Measurements from ENCODE around the gene TLK2.
"Not testable (repeated sequence)": the region's sequence is repeated elsewhere in the genome, so short reads cannot be mapped to it uniquely, and the experiment has no call there.

Gene TLK2

DNA sequence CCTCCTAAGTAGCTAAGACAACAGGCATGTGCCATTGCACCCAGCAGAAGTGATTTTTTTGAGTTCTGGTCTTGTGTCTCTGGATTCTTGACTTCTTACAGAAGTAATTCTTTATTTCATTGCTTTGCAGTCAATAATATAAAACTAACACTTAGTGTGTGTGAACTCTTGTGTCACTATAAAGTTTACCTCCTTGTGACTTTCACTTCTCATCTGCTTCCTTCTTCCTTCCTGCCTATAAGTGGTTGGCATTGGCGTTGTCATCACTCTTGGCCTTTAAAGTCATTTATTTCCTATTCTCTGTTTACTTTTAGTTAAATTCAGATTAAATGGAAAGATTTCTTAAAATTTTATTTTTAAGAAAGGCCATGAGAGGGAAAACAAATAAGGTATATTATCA lies 12.4 kb downstream of the TLK2 start:
- DNase-seq (ENCODE audit: extremely low read depth, insufficient read length); H3K4me3 ChIP-seq (replicated peaks; ENCODE audit: low read depth, low read length); H3K27me3 ChIP-seq (replicated peaks; ENCODE audit: control insufficient read depth, insufficient read depth, low read length); H3K36me3 ChIP-seq (ENCODE audit: control insufficient read depth, insufficient read depth, low read length): not testable (repeated sequence)

DNA sequence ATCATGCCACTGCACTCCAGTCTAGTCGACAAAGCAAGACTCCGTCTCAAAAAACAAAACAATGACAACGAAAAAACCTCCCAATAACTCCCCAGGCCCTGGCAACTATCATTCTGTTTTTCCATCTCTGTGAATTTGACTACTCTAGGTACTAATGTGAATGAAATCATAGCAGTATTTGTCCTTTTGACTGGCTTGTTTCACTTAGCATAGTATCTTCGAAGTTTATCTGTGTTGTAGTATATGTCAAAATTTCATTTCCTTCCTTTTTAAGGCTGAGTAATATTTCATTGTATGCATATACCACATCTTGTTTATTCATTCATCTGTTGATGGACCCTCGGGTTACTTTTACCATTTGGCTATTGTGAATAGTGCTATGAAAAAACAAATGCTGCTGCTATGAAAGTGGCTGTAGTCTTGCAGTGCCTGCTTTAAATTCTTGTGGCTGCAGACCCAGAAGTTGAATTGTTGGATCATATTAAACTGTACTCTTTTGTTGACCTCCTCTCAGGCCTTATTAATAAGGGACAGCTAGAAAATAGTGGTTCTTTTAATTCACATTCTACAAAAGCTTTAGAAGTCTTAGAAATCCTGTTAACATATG lies 14.5 kb downstream of the TLK2 start:
- not testable (repeated sequence) for H3K27me3 ChIP-seq (replicated peaks; ENCODE audit: control insufficient read depth, insufficient read depth, low read length); H3K4me3 ChIP-seq (replicated peaks; ENCODE audit: low read depth, low read length); H3K36me3 ChIP-seq (ENCODE audit: control insufficient read depth, insufficient read depth, low read length); DNase-seq (ENCODE audit: extremely low read depth, insufficient read length)

- H3K36me3 ChIP-seq (ENCODE audit: control insufficient read depth, insufficient read depth, low read length); DNase-seq (ENCODE audit: extremely low read depth, insufficient read length); H3K4me3 ChIP-seq (replicated peaks; ENCODE audit: low read depth, low read length); H3K27me3 ChIP-seq (replicated peaks; ENCODE audit: control insufficient read depth, insufficient read depth, low read length): not testable (repeated sequence)
These were observed 15.4 kb downstream of the TLK2 start for GRCh38 chr17:62494073-62494472.

DNA sequence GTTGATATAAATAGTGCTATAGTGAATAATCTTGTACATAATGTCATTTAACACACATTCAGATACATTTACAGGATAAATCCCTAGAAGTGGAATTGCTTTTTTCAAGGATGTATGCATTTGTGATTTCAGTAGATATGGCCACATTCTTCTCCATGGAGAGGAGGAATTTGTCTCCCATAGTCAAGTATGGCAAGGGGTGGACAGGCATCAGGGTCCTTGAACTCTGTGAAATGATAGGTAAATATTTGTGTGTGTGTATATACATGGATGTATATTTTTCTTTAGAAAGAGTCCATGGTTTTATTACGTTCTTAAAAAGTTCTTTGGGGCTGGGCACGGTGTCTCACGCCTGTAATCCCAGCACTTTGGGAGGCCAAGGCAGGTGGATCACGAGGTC lies 17.7 kb downstream of the TLK2 start:
- not testable (repeated sequence) for H3K36me3 ChIP-seq (ENCODE audit: control insufficient read depth, insufficient read depth, low read length); H3K4me3 ChIP-seq (replicated peaks; ENCODE audit: low read depth, low read length); H3K27me3 ChIP-seq (replicated peaks; ENCODE audit: control insufficient read depth, insufficient read depth, low read length); DNase-seq (ENCODE audit: extremely low read depth, insufficient read length)

DNA sequence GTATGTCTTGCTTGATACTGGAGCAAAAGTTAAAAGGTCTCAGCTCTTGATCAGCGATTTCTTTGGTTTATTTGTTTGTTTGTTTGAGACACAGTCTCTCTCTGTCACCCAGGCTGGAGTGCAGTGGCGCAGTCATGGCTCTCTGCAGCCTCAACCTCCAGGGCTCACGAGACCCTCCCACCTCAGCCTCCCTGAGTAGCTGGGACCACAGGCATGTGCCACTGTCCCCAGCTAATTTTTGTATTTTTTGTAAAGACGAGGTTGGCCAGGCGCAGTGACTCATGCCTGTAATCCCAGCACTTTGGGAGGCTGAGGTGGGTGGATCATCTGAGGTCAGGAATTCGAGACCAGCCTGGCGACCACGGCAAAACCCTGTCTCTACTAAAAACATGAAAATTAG lies 20.2 kb downstream of the TLK2 start:
- H3K36me3 ChIP-seq (ENCODE audit: control insufficient read depth, insufficient read depth, low read length); DNase-seq (ENCODE audit: extremely low read depth, insufficient read length); H3K4me3 ChIP-seq (replicated peaks; ENCODE audit: low read depth, low read length); H3K27me3 ChIP-seq (replicated peaks; ENCODE audit: control insufficient read depth, insufficient read depth, low read length): not testable (repeated sequence)

GRCh38 chr17:62500463-62500862 lies 21.8 kb downstream of the TLK2 start:
- not testable (repeated sequence) for H3K4me3 ChIP-seq (replicated peaks; ENCODE audit: low read depth, low read length); DNase-seq (ENCODE audit: extremely low read depth, insufficient read length); H3K27me3 ChIP-seq (replicated peaks; ENCODE audit: control insufficient read depth, insufficient read depth, low read length); H3K36me3 ChIP-seq (ENCODE audit: control insufficient read depth, insufficient read depth, low read length)

GRCh38 chr17:62504857-62505256 lies 26.2 kb downstream of the TLK2 start:
- H3K36me3 ChIP-seq (ENCODE audit: control insufficient read depth, insufficient read depth, low read length), result not testable (repeated sequence)

DNA sequence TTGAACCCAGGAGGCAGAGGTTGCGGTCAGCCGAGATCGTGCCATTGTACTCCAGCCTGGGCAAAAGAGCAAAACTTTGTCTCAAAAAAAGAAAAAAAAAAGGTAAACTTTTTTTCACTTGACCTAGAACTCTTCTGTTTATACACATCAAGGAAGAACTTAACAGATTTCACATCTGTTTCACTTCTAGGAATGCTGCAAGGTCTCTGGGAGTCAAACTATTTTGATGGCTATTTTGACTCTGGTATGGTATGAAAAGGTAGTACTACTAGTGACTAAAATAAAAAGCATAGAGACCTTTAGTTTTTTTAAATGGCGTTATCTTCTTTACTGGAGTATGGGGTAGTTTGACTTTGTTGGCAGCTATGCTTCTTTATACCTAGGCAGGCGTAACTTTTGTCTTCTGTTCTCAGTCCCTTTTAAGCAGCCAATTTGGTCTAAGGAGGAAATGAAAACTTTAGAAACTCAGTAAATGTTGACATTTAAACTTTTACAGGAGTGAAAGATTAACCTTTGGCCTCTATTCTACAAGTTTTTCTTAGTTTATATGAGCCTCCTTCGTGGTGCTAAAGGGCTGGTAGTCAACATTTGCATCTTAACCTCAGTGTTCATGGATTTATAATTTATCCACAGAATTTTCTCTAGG lies 28.7 kb downstream of the TLK2 start:
- H3K4me3 ChIP-seq (replicated peaks; ENCODE audit: low read depth, low read length); H3K36me3 ChIP-seq (ENCODE audit: control insufficient read depth, insufficient read depth, low read length); DNase-seq (ENCODE audit: extremely low read depth, insufficient read length); H3K27me3 ChIP-seq (replicated peaks; ENCODE audit: control insufficient read depth, insufficient read depth, low read length): not testable (repeated sequence)

More at GRCh38 chr17:62504857-62505256, 26.2 kb downstream of the TLK2 start:
- not testable (repeated sequence) for H3K27me3 ChIP-seq (replicated peaks; ENCODE audit: control insufficient read depth, insufficient read depth, low read length); H3K4me3 ChIP-seq (replicated peaks; ENCODE audit: low read depth, low read length); DNase-seq (ENCODE audit: extremely low read depth, insufficient read length)

GRCh38 chr17:62510247-62510819 lies 31.7 kb downstream of the TLK2 start:
- not testable (repeated sequence) for H3K27me3 ChIP-seq (replicated peaks; ENCODE audit: control insufficient read depth, insufficient read depth, low read length); H3K4me3 ChIP-seq (replicated peaks; ENCODE audit: low read depth, low read length); DNase-seq (ENCODE audit: extremely low read depth, insufficient read length); H3K36me3 ChIP-seq (ENCODE audit: control insufficient read depth, insufficient read depth, low read length)

DNA sequence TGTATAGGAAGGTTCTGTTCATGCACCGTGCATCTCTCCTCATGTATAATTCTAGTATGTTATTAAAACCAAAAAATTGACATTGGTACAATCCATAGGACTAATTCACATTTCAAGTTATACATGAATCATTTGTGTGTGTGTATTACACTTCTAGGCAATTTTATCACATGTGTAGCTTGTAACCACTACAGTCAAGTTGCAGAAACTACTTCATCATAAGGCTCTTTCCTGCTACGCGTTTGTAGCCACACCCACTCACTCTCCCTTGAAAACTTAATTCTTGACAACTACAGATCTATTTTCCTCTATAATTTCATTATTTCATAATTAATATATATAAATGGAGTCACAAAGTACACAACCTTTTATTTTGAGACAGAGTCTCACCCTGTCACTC lies 32.4 kb downstream of the TLK2 start:
- not testable (repeated sequence) for H3K4me3 ChIP-seq (replicated peaks; ENCODE audit: low read depth, low read length); H3K36me3 ChIP-seq (ENCODE audit: control insufficient read depth, insufficient read depth, low read length); H3K27me3 ChIP-seq (replicated peaks; ENCODE audit: control insufficient read depth, insufficient read depth, low read length); DNase-seq (ENCODE audit: extremely low read depth, insufficient read length)

- H3K27me3 ChIP-seq (replicated peaks; ENCODE audit: control insufficient read depth, insufficient read depth, low read length); DNase-seq (ENCODE audit: extremely low read depth, insufficient read length); H3K36me3 ChIP-seq (ENCODE audit: control insufficient read depth, insufficient read depth, low read length); H3K4me3 ChIP-seq (replicated peaks; ENCODE audit: low read depth, low read length): not testable (repeated sequence)
These were observed 37.8 kb downstream of the TLK2 start for GRCh38 chr17:62516376-62516775.

GRCh38 chr17:62521295-62521694 lies 42.7 kb downstream of the TLK2 start:
- H3K4me3 ChIP-seq (replicated peaks; ENCODE audit: low read depth, low read length); H3K36me3 ChIP-seq (ENCODE audit: control insufficient read depth, insufficient read depth, low read length); DNase-seq (ENCODE audit: extremely low read depth, insufficient read length); H3K27me3 ChIP-seq (replicated peaks; ENCODE audit: control insufficient read depth, insufficient read depth, low read length): not testable (repeated sequence)

DNA sequence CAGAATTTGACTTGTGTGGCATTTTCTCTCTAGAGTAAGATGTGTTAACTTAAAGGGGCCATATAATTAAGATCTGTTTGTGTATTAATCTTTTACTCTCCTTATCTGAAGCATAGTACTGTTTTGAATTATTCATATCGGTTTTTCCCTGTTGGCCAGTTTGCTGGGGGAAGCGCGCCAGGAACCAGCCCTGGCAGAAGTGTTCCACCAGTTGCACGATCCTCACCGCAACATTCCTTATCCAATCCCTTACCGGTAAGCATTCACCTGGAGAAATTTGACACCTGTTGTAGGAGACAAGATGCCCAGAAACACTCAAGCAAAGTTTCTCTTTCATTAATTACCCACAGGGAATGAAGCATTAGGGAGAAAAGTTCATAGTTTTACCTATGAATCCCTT lies 45.5 kb downstream of the TLK2 start:
- H3K4me3 ChIP-seq (replicated peaks; ENCODE audit: low read depth, low read length); DNase-seq (ENCODE audit: extremely low read depth, insufficient read length); H3K27me3 ChIP-seq (replicated peaks; ENCODE audit: control insufficient read depth, insufficient read depth, low read length); H3K36me3 ChIP-seq (ENCODE audit: control insufficient read depth, insufficient read depth, low read length): not testable (repeated sequence)

DNA sequence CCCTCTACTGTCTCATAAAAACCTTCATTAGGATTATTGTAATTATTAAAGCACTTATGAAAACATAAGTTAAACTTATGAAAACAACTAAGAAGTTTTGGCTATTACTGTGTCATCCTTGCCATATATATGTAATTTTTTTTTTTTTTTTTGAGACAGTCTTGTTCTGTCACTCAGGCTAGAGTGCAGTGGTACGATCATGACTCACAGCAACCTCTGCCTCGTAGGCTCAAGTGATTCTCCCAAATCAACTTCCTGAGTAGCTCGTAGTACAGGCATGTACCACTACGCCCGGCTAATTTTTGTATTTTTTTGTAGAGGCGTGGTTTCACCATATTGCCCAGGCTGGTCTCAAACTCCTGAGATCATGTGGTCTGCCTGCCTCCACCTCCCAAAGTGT lies 46.7 kb downstream of the TLK2 start:
- H3K36me3 ChIP-seq (ENCODE audit: control insufficient read depth, insufficient read depth, low read length); DNase-seq (ENCODE audit: extremely low read depth, insufficient read length); H3K27me3 ChIP-seq (replicated peaks; ENCODE audit: control insufficient read depth, insufficient read depth, low read length); H3K4me3 ChIP-seq (replicated peaks; ENCODE audit: low read depth, low read length): not testable (repeated sequence)

DNA sequence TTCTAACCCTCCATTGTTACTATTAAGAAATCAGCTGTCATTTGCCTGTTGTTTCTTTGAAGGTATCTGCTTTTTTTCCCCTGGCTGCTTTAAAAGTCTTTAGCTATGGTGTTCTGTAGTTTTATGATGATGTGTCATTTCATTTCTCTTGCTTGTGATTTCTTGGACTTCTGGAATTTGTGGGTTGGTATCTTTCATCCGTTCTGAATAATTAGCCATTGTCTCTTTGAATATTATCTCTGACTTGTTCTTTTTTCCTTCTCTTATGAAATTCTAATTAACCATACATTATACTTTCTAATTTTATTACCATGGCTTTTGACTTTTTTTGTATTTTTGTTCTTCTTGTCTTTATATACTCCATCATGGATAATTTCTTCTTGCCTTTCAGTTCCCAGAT lies 52.3 kb downstream of the TLK2 start:
- not testable (repeated sequence) for H3K4me3 ChIP-seq (replicated peaks; ENCODE audit: low read depth, low read length); H3K36me3 ChIP-seq (ENCODE audit: control insufficient read depth, insufficient read depth, low read length); DNase-seq (ENCODE audit: extremely low read depth, insufficient read length); H3K27me3 ChIP-seq (replicated peaks; ENCODE audit: control insufficient read depth, insufficient read depth, low read length)
